Fibroblast of the conjunctiva (primary cell): Measurements from ENCODE around the gene TRAF7.
A peak's percentile ranks its signal among the peaks of the same experiment; 100 is the strongest.

Experiments used
- DNase-seq: peaks from one replicate; pipeline ENCODE4 v3.0.0-alpha.2; 2010; ENCODE audit warnings: low read depth

Gene TRAF7

GRCh38 chr16:2181952-2182351, 26.4 kb downstream of the TRAF7 start:
- DNase-seq, result no peak

GRCh38 chr16:2183671-2184070, 28.1 kb downstream of the TRAF7 start:
- no peak for DNase-seq

- no peak for DNase-seq
Observed at GRCh38 chr16:2184346-2184745, 28.8 kb downstream of the TRAF7 start.

GRCh38 chr16:2184962-2185361, 29.4 kb downstream of the TRAF7 start:
- no peak for DNase-seq

- DNase-seq, result no peak
Observed at GRCh38 chr16:2186064-2186463, 30.5 kb downstream of the TRAF7 start.

- no peak for DNase-seq
Observed at GRCh38 chr16:2186505-2186904, 30.9 kb downstream of the TRAF7 start.

- DNase-seq, result no peak
Observed at GRCh38 chr16:2187212-2187611, 31.6 kb downstream of the TRAF7 start.

- no peak for DNase-seq
Observed at GRCh38 chr16:2188395-2188794, 32.8 kb downstream of the TRAF7 start.

- DNase-seq, result no peak
Observed at GRCh38 chr16:2189252-2189893, 33.8 kb downstream of the TRAF7 start.

GRCh38 chr16:2190002-2190658, 34.5 kb downstream of the TRAF7 start:
- no peak for DNase-seq

GRCh38 chr16:2190659-2191445, 35.3 kb downstream of the TRAF7 start:
- no peak for DNase-seq

GRCh38 chr16:2191446-2191706, 35.8 kb downstream of the TRAF7 start:
- no peak for DNase-seq

GRCh38 chr16:2194166-2194834, 38.7 kb downstream of the TRAF7 start:
- peak; percentile 12 for DNase-seq

GRCh38 chr16:2194852-2195321, 39.3 kb downstream of the TRAF7 start:
- DNase-seq, result peak; percentile 17

GRCh38 chr16:2195322-2196161, 40.0 kb downstream of the TRAF7 start:
- DNase-seq, result no peak

GRCh38 chr16:2196162-2196980, 40.8 kb downstream of the TRAF7 start, which contains the start of gene CASKIN1:
TSS of gene CASKIN1 (minus strand) at chr16:2196605. CDS start at chr16:2196432, 173 bp downstream.
- DNase-seq, result no peak

GRCh38 chr16:2196981-2197511, 41.5 kb downstream of the TRAF7 start:
- DNase-seq, result no peak

GRCh38 chr16:2197765-2198164, 42.2 kb downstream of the TRAF7 start:
- DNase-seq, result no peak

- no peak for DNase-seq
Observed at GRCh38 chr16:2198283-2198682, 42.7 kb downstream of the TRAF7 start.

- DNase-seq, result no peak
Observed at GRCh38 chr16:2199095-2199494, 43.5 kb downstream of the TRAF7 start.
